Heart left ventricle (tissue), 13 donors: ENCODE measurements around the gene PTGIS.

Experiments
- CTCF ChIP-seq, 12 donors: fragments of 200-600 bp; sonication (generic) in 4 of 12; IDR thresholded peaks; one replicate each; pipeline versions ENCODE4 v1.5.0 to v1.8.0; 2018 to 2022; ENCODE audit warnings: antibody characterized with exemption in 12 of 12, mild to moderate bottlenecking in 5 of 12
- POLR2A ChIP-seq, 2 donors: fragments of 450-650 bp; IDR thresholded peaks; one replicate each; pipeline ENCODE4 v1.6.1; 2017; ENCODE audit warnings: antibody characterized with exemption in 2 of 2, mild to moderate bottlenecking in 2 of 2, moderate library complexity in 2 of 2
- donor health status: ischemic (EF 13 %, LVEDD 7.1; RV severe dilation, severe dysfunction).
- donor health status: DM: no; HTN: yes; CAD: no.
- donor health status: DM: no; HTN: no; CAD: no.
- donor health status: ischemic (EF 25% LVEDD 6.9; RV normal size, moderate dysfunction).
- donor health status: ischemic (EF 25% LVEDD 5.7; RV mildly dilated, moderate dysfunction).
- donor health status: ischemic (EF 35%, LVEDD 5.7; RV mildly dilated, moderate dysfunction).
- donor health status: nonischemic (EF 11% LVEDD 7.7; RV severe dilation, severe dysfunction).
- donor health status: DM: yes; HTN: yes; CAD: no.
- donor health status: PGD.
- donor health status: ischemic (EF 29% LVEDD 5.4; RV normal size, mild dysfunction).
- donor health status: nonischemic (EF 23%, LVEDD 6.1; RV moderate dilation, normal function).

- TF ChIP-seq CTCF (IDR thresholded peaks at IDR 0.05) (no peak), POLR2A (IDR thresholded peaks at IDR 0.05) (no peak)
Observed at GRCh38 chr20:49595811-49596561, 28.0 kb upstream of the PTGIS start.
